ENCODE data around the gene FAM20C. TPM values are rescaled to one million over a fixed set of nuclear protein-coding genes. Genes with fewer than 3 reads are reported as not detected.

Gene FAM20C
- total RNA-seq, 1 experiment from 2014 or later: 35.8 TPM

- Histone ChIP-seq H3K9me3 (ENCODE audit: low read depth, low read length, poor library complexity, severe bottlenecking) (no peaks in the 10 kb centered on the region), H3K27ac (ENCODE audit: low read depth, low read length, poor library complexity, severe bottlenecking) (no peak overlapping the region), H3K27me3 (replicated peaks; ENCODE audit: insufficient read depth, low read depth, low read length, poor library complexity) (no peaks in the 10 kb centered on the region), H3K4me1 (ENCODE audit: insufficient read depth, low read length, poor library complexity, severe bottlenecking) (no peaks in the 10 kb centered on the region), H3K4me3 (ENCODE audit: low read depth, low read length, poor library complexity, severe bottlenecking) (no peak overlapping the region), H3K36me3 (ENCODE audit: insufficient read depth, low read length, poor library complexity, severe bottlenecking) (no peaks in the 10 kb centered on the region)
- POLR2A ChIA-PET (ENCODE audit: low non-redundant PET): no interaction called here
- no peak for TF ChIP-seq CTCF (conservative IDR thresholded peaks at IDR 0.05; ENCODE audit: low read depth, low read length)
- no peak for TF ChIP-seq EZH2 (IDR thresholded peaks at IDR 0.05; ENCODE audit: borderline replicate concordance, low read depth, low read length, poor library complexity, severe bottlenecking)
- intact Hi-C loops (cut with micrococcal nuclease; ENCODE audit: unreplicated experiment): no loop called here
- CTCF ChIA-PET: no interaction called here
- BruUV-seq (replicated peaks): no TSS peak
- DNase-seq (ENCODE audit: low spot score): no peak
These were observed 29.1 kb upstream of the FAM20C start for GRCh38 chr7:163298-163695.

DNA sequence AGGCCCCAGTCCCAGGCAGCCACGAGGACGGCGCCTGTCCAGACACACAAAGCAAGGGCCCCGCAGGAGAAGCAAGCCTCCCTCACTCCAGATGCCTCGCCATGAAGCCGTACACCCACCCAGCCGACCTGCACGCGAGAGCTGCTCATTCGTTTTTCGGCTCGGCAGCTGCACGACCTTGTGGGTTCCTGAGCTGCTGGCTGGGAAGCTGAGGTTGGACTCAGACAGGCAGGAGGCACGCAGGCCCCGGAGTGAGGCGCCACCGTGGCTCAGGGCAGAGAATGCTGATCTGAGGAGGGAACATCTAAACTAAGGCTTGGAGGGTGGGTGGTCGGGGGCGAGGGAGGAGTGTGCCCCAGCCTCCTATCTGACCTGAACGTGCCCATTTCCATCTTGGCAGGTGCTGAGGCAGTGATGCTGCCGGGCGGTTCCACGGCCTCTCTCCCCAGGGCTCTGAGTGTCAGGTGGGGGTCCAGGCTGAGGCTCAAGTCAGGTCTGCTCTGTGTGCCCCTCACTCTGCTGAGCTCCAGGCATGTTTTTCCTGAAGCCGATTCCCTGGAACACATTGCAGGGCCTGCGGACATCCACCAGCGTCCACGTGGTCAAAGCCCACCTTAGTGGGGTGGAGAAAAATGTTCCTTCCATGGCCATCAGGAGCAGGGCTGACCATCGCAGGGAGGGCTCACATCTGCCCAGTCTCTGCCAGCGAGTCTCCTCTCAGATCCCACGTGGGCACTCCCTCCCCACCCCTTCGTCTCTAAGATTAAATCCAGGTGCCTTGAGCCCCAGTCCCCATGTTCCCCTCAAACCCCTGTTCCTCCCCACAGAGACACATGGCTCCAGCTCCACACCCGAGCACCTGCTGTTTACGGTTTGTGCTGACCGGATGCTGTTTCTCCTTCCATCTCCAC is 28.1 kb upstream of the FAM20C start:
- DNase-seq (ENCODE audit: low spot score): no peak
- Histone ChIP-seq H3K36me3 (ENCODE audit: insufficient read depth, low read length, poor library complexity, severe bottlenecking) (no peaks in the 10 kb centered on the region), H3K9me3 (ENCODE audit: low read depth, low read length, poor library complexity, severe bottlenecking) (no peaks in the 10 kb centered on the region), H3K4me1 (ENCODE audit: insufficient read depth, low read length, poor library complexity, severe bottlenecking) (no peaks in the 10 kb centered on the region), H3K4me3 (ENCODE audit: low read depth, low read length, poor library complexity, severe bottlenecking) (no peak overlapping the region), H3K27ac (ENCODE audit: low read depth, low read length, poor library complexity, severe bottlenecking) (no peak overlapping the region), H3K27me3 (replicated peaks; ENCODE audit: insufficient read depth, low read depth, low read length, poor library complexity) (no peaks in the 10 kb centered on the region)
- CTCF ChIA-PET: no interaction called here
- TF ChIP-seq CTCF (conservative IDR thresholded peaks at IDR 0.05; ENCODE audit: low read depth, low read length) (no peak), EZH2 (IDR thresholded peaks at IDR 0.05; ENCODE audit: borderline replicate concordance, low read depth, low read length, poor library complexity, severe bottlenecking) (no peak)
- BruUV-seq (replicated peaks): no TSS peak
- intact Hi-C loops (cut with micrococcal nuclease; ENCODE audit: unreplicated experiment): no loop called here
- POLR2A ChIA-PET (ENCODE audit: low non-redundant PET): no interaction called here

GRCh38 chr7:164882-165660 is 27.3 kb upstream of the FAM20C start:
- Histone ChIP-seq H3K4me3 (ENCODE audit: low read depth, low read length, poor library complexity, severe bottlenecking) (no peak overlapping the region), H3K9me3 (ENCODE audit: low read depth, low read length, poor library complexity, severe bottlenecking) (no peaks in the 10 kb centered on the region), H3K27me3 (replicated peaks; ENCODE audit: insufficient read depth, low read depth, low read length, poor library complexity) (no peaks in the 10 kb centered on the region), H3K27ac (ENCODE audit: low read depth, low read length, poor library complexity, severe bottlenecking) (no peak overlapping the region), H3K4me1 (ENCODE audit: insufficient read depth, low read length, poor library complexity, severe bottlenecking) (no peaks in the 10 kb centered on the region), H3K36me3 (ENCODE audit: insufficient read depth, low read length, poor library complexity, severe bottlenecking) (no peaks in the 10 kb centered on the region)
- no TSS peak for BruUV-seq (replicated peaks)
- CTCF ChIA-PET: no interaction called here
- TF ChIP-seq EZH2 (IDR thresholded peaks at IDR 0.05; ENCODE audit: borderline replicate concordance, low read depth, low read length, poor library complexity, severe bottlenecking) (no peak), CTCF (conservative IDR thresholded peaks at IDR 0.05; ENCODE audit: low read depth, low read length) (no peak)
- no peak for DNase-seq (ENCODE audit: low spot score)
- POLR2A ChIA-PET (ENCODE audit: low non-redundant PET): no interaction called here
- intact Hi-C loops (cut with micrococcal nuclease; ENCODE audit: unreplicated experiment): no loop called here

Measured in A673 (cell line).